HepG2 (cell line): ENCODE data around the gene ACADS. TPM values are rescaled to one million over a fixed set of nuclear protein-coding genes. Genes with fewer than 3 reads are reported as not detected.

ENCODE experiments used
- ATAC-seq: fragments of 200-7000 bp; cut with Tn5 transposase; 3 replicates; pipeline ENCODE4 v1.9.1; 2020; ENCODE audit warnings: mild to moderate bottlenecking, moderate library complexity
- BruUV-seq: library from RNA; stranded (reverse); fragments of 400-500 nt; replicated peaks from 2 replicates; lab custom pipeline; 2021; lab: Mats Ljungman, UMichigan
- CTCF ChIA-PET: fragments of 300-600 bp; formaldehyde crosslinking; extraction: SDS; loops from one replicate; lab custom pipeline; 2021; ENCODE audit warnings: low total read pairs, inconsistent platforms, low intra/inter-chr PET ratio; lab: Yijun Ruan, JAX
- POLR2A ChIA-PET: fragments of 350-600 bp; sonication (Branson Sonifier 250); formaldehyde crosslinking; loops from one replicate; lab custom pipeline; 2020; ENCODE audit warnings: antibody characterized with exemption, inconsistent platforms; lab: Yijun Ruan, JAX
- DNase-seq: peaks from one replicate; pipeline ENCODE4 v3.0.0-alpha.2; 2015; ENCODE audit warnings: low spot score
- FAIRE-seq: peaks from 3 replicates; lab custom pipeline; 2011; peaks lifted over from hg19 to GRCh38; lab: Jason Lieb, UNC
- H2AFZ ChIP-seq: one replicate; pipeline ENCODE4 v1.6.1; 2011; ENCODE audit warnings: low read length, inconsistent platforms
- H3K27ac ChIP-seq: fragments of 300-600 bp; 3 replicates; pipeline ENCODE4 v1.8.0; 2011; ENCODE audit warnings: mixed run types, mild to moderate bottlenecking, mixed read lengths, low read length, inconsistent platforms; ENCODE audit not compliant: insufficient read depth; ENCODE audit errors: extremely low read length
- H3K27me3 ChIP-seq, 2 experiments: fragments of 200-600 bp in 1 of 2; 2 replicates in 1 of 2; 3 replicates in 1 of 2; pipeline versions ENCODE4 v1.6.0 to v1.8.0; 2011; ENCODE audit warnings: low read length in 2 of 2, mild to moderate bottlenecking in 2 of 2, moderate library complexity in 2 of 2, inconsistent platforms in 1 of 2; ENCODE audit not compliant: insufficient read depth in 2 of 2, control insufficient read depth in 1 of 2
- H3K36me3 ChIP-seq, 2 experiments: fragments of 200-600 bp in 1 of 2; replicated peaks in 1 of 2; 2 replicates in 1 of 2; 3 replicates in 1 of 2; pipeline versions ENCODE4 v1.5.1 to v1.8.0; 2011; ENCODE audit warnings: low read length in 2 of 2, inconsistent platforms in 1 of 2; ENCODE audit not compliant: insufficient read depth in 2 of 2, control insufficient read depth in 1 of 2
- H3K4me1 ChIP-seq: 2 replicates; pipeline ENCODE4 v1.5.1; 2012; ENCODE audit warnings: low read length, inconsistent platforms; ENCODE audit not compliant: insufficient read depth
- H3K4me2 ChIP-seq: 2 replicates; pipeline ENCODE4 v1.6.0; 2011; ENCODE audit warnings: low read depth, low read length, inconsistent platforms
- H3K4me3 ChIP-seq, 3 experiments: fragments of 200-600 bp in 1 of 3; sonication (generic), shearing (Covaris generic) in 1 of 3; replicated peaks in 1 of 3; 2 replicates each; pipeline ENCODE4 v1.5.1; 2011 to 2016; ENCODE audit warnings: low read length in 3 of 3, inconsistent platforms in 2 of 3, low read depth in 2 of 3, mild to moderate bottlenecking in 2 of 3, control low read depth in 1 of 3, mixed read lengths in 1 of 3; ENCODE audit not compliant: insufficient read depth in 1 of 3
- H3K79me2 ChIP-seq: one replicate; pipeline ENCODE4 v1.6.1; 2011; ENCODE audit warnings: low read length, inconsistent platforms; ENCODE audit not compliant: insufficient read depth
- H3K9ac ChIP-seq: 2 replicates; pipeline ENCODE4 v1.6.0; 2011; ENCODE audit warnings: mild to moderate bottlenecking, low read depth, low read length, inconsistent platforms; ENCODE audit not compliant: insufficient read depth
- H3K9me3 ChIP-seq: 2 replicates; pipeline ENCODE4 v1.5.1; 2012; ENCODE audit warnings: mild to moderate bottlenecking, low read length
- H4K20me1 ChIP-seq: 2 replicates; pipeline ENCODE4 v1.6.0; 2011; ENCODE audit warnings: inconsistent platforms, mild to moderate bottlenecking, low read length, moderate library complexity; ENCODE audit not compliant: insufficient read depth
- BHLHE40 ChIP-seq: IDR thresholded peaks from 2 replicates; pipeline ENCODE4 v1.6.1; 2011; ENCODE audit warnings: low read length, improper control_type of control experiment
- EED ChIP-seq: sonication (generic); formaldehyde crosslinking; IDR thresholded peaks from 2 replicates; pipeline ENCODE4 v1.5.0; 2020; ENCODE audit warnings: mild to moderate bottlenecking, missing genetic modification reagents
- EP300 ChIP-seq, 3 experiments: sonication (generic) in 1 of 3; formaldehyde crosslinking in 1 of 3; IDR thresholded peaks; 2 replicates each; pipeline versions ENCODE4 v1.5.1 to v1.6.1; 2011 to 2020; ENCODE audit warnings: low read depth in 2 of 3, low read length in 2 of 3, borderline replicate concordance in 1 of 3, improper control_type of control experiment in 1 of 3, mild to moderate bottlenecking in 1 of 3, missing genetic modification reagents in 1 of 3, moderate library complexity in 1 of 3
- HIC2 ChIP-seq: sonication (generic); formaldehyde crosslinking; IDR thresholded peaks from 2 replicates; pipeline ENCODE4 v1.9.0; 2022; ENCODE audit warnings: low read depth, missing genetic modification reagents
- KIAA2018 ChIP-seq: sonication (generic); formaldehyde crosslinking; IDR thresholded peaks from 2 replicates; pipeline ENCODE4 v1.5.0; 2020; ENCODE audit warnings: mild to moderate bottlenecking, missing genetic modification reagents, borderline replicate concordance
- MED8 ChIP-seq: sonication (generic); formaldehyde crosslinking; IDR thresholded peaks from 2 replicates; pipeline ENCODE4 v1.8.1; 2023; ENCODE audit warnings: mild to moderate bottlenecking, missing genetic modification reagents; ENCODE audit not compliant: insufficient replicate concordance
- PLSCR1 ChIP-seq: sonication (generic); formaldehyde crosslinking; IDR thresholded peaks from 2 replicates; pipeline ENCODE4 v1.5.0; 2020; ENCODE audit warnings: missing genetic modification reagents, mild to moderate bottlenecking, borderline replicate concordance
- ZFX ChIP-seq: sonication (generic); formaldehyde crosslinking; IDR thresholded peaks from 2 replicates; pipeline ENCODE4 v1.4.0; 2020; ENCODE audit warnings: mild to moderate bottlenecking, low read depth, missing genetic modification reagents, moderate library complexity
- ZNF3 ChIP-seq: IDR thresholded peaks from 2 replicates; pipeline ENCODE4 v1.7.0; 2017; ENCODE audit warnings: inconsistent platforms
- WGBS: methylation state at CpG from one replicate; pipeline ENCODE4 v1.1.6; 2017; ENCODE audit warnings: low lambda C conversion rate; 5-methylcytosine and 5-hydroxymethylcytosine counted together
- in situ Hi-C: cut with HindIII; loops from 2 replicates; pipeline ENCODE4 v1.10.0; 2017; ENCODE audit warnings: low pct_unique_long_range_greater_than_20kb; ENCODE audit not compliant: extremely low pct_ligation_motif_present
- intact Hi-C: fragments of 100-400 bp; cut with micrococcal nuclease; formaldehyde crosslinking; loops from one replicate; pipeline ENCODE4 v1.10.0; 2022; ENCODE audit not compliant: unreplicated experiment
- polyA plus RNA-seq, 8 experiments: library from polyadenylated mRNA; depleted of rRNA in 3 of 8; stranded (reverse) in 7 of 8; unstranded in 1 of 8; fragments of >200 nt; fragmentation: Illumina TruSeq in 4 of 8; extraction: Trizol in 4 of 8; gene quantifications; 2 replicates each; pipeline versions ENCODE4 v1.2.1 to v1.2.3, GENCODE V29; 2011 to 2016; ENCODE audit warnings: low read depth in 4 of 8, missing spikeins in 1 of 8, mixed read lengths in 1 of 8; ENCODE audit not compliant: insufficient read depth in 1 of 8
- total RNA-seq, 5 experiments: library from RNA; depleted of rRNA; stranded (reverse); fragments of >200 nt; fragmentation: Illumina TruSeq; extraction: Trizol; gene quantifications; 2 replicates each; pipeline ENCODE4 v1.2.3, GENCODE V29; 2016; ENCODE audit warnings: low read depth in 1 of 5

Gene ACADS
- total and polyA plus RNA-seq, 2 of the 13 experiments (the other 11 are each of a cell fraction or from before 2014, with no cell fraction given), result 17.4 to 27.7 TPM

GRCh38 chr12:120687578-120688289 is 37.9 kb upstream of the ACADS start:
- CTCF ChIA-PET, result no interaction called here
- Histone ChIP-seq H3K9ac (peak overlapping the region; percentile 85), H3K9me3 (no peaks in the 10 kb centered on the region), H3K36me3 (no peaks in the 10 kb centered on the region), H2AFZ (no peak overlapping the region), H3K4me1 (peaks cover 59% of the 10 kb centered on the region), H3K79me2 (peaks cover 55% of the 10 kb centered on the region), H4K20me1 (peaks cover 27% of the 10 kb centered on the region), H3K4me3 (peak overlapping the region; percentile 83 to 91 (median 86)), H3K27ac (peak overlapping the region; percentile 94), H3K27me3 (no peaks in the 10 kb centered on the region), H3K4me2 (peak overlapping the region; percentile 86)
- ATAC-seq (no peak), FAIRE-seq (no peak), DNase-seq (no peak)
- POLR2A ChIA-PET, result interaction anchor here (0.9 to 1.4 kb wide), 2 partner anchors 39 to 54 kb away, joined by 3 to 4 read pairs; no protein-coding TSS in a partner anchor
- intact Hi-C loops (loop anchor here (2.0 to 5.0 kb wide), 3 partner anchors 27 to 1390 kb away; partner anchors contain the start of gene MLXIP), in situ Hi-C loops (no loop called here)
- under 1% methylated on average over 18 of the region's 31 CpGs for WGBS
- BruUV-seq, result no TSS peak
- TF ChIP-seq ZFX (CRISPR knock-in tag), result peak; percentile 8; the same call in 1 of the 2 replicates
- TF ChIP-seq MED8 (CRISPR knock-in tag), result peak; percentile 3
- peak; percentile 77 for TF ChIP-seq BHLHE40
- TF ChIP-seq ZNF3 (CRISPR knock-in tag), result no peak
- TF ChIP-seq KIAA2018 (CRISPR knock-in tag), result no peak
- TF ChIP-seq HIC2 (CRISPR knock-in tag), result no peak
- TF ChIP-seq EP300 (IDR thresholded peaks at IDR 0.05; ENCODE audit: low read depth in 2 of 2, low read length in 2 of 2), result peak in 1 of 2 experiments; percentile 2; a peak in 1 of 4 replicates
- no peak for TF ChIP-seq EP300 (CRISPR knock-in tag; IDR thresholded peaks at IDR 0.05; ENCODE audit: borderline replicate concordance)
- no peak for TF ChIP-seq EED (CRISPR knock-in tag)
- TF ChIP-seq PLSCR1 (CRISPR knock-in tag), result no peak
